NCI-H1048 (cell line): ENCODE measurements around the gene ITFG1.
"Not testable (repeated sequence)": the region's sequence is repeated elsewhere in the genome, so short reads cannot be mapped to it uniquely, and the experiment has no call there.

ENCODE experiments used
- DNase-seq: peaks from one replicate; lab custom pipeline; 2025; lab: John Stamatoyannopoulos, UW

The ITFG1 gene

GRCh38 chr16:47473004-47473403 lies 12.1 kb upstream of the ITFG1 start:
- not testable (repeated sequence) for DNase-seq

GRCh38 chr16:47470810-47471209 lies 9.9 kb upstream of the ITFG1 start:
- DNase-seq = no peak

GRCh38 chr16:47470211-47470610 lies 9.3 kb upstream of the ITFG1 start:
- DNase-seq = no peak

- DNase-seq = no peak
Observed at GRCh38 chr16:47469227-47469626, 8.4 kb upstream of the ITFG1 start.

- DNase-seq = not testable (repeated sequence)
Observed at GRCh38 chr16:47468070-47468689, 7.3 kb upstream of the ITFG1 start.

- no peak for DNase-seq
Observed at GRCh38 chr16:47467501-47467900, 6.6 kb upstream of the ITFG1 start.

GRCh38 chr16:47465919-47466630 lies 5.2 kb upstream of the ITFG1 start:
- DNase-seq = no peak

- DNase-seq = no peak
Observed at GRCh38 chr16:47463771-47464624, 3.1 kb upstream of the ITFG1 start.

- no peak for DNase-seq
Observed at GRCh38 chr16:47461598-47462266, 869 bp upstream of the ITFG1 start.

GRCh38 chr16:47460359-47460710 lies 528 bp downstream of the ITFG1 start:
- no peak for DNase-seq

- no peak for DNase-seq
Observed at GRCh38 chr16:47459603-47460002, 1.3 kb downstream of the ITFG1 start.

- no peak for DNase-seq
Observed at GRCh38 chr16:47458331-47458730, 2.5 kb downstream of the ITFG1 start.

GRCh38 chr16:47449788-47450187 lies 11.1 kb downstream of the ITFG1 start:
- DNase-seq = no peak

GRCh38 chr16:47448830-47449575 lies 11.9 kb downstream of the ITFG1 start:
- no peak for DNase-seq

GRCh38 chr16:47446431-47446830 lies 14.4 kb downstream of the ITFG1 start:
- no peak for DNase-seq

- not testable (repeated sequence) for DNase-seq
Observed at GRCh38 chr16:47442884-47443283, 18.0 kb downstream of the ITFG1 start.

- not testable (repeated sequence) for DNase-seq
Observed at GRCh38 chr16:47440066-47440465, 20.8 kb downstream of the ITFG1 start.

- DNase-seq = not testable (repeated sequence)
Observed at GRCh38 chr16:47434274-47434673, 26.6 kb downstream of the ITFG1 start.

- no peak for DNase-seq
Observed at GRCh38 chr16:47431960-47432359, 28.9 kb downstream of the ITFG1 start.

GRCh38 chr16:47426806-47427205 lies 34.1 kb downstream of the ITFG1 start:
- no peak for DNase-seq

- no peak for DNase-seq
Observed at GRCh38 chr16:47424846-47425245, 36.0 kb downstream of the ITFG1 start.

- DNase-seq = no peak
Observed at GRCh38 chr16:47416869-47417268, 44.0 kb downstream of the ITFG1 start.
